ENCODE results near the gene CHRND.

GRCh38 chr2:232512602-232513001, 13.4 kb upstream of the CHRND start:
- TF ChIP-seq CTCF (tag by site-specific recombination; IDR thresholded peaks at IDR 0.05) (no peak), ZNF169 (tag by site-specific recombination; IDR thresholded peaks at IDR 0.05) (no peak), ZBTB26 (tag by site-specific recombination; optimal IDR thresholded peaks at IDR 0.05) (no peak), ZNF549 (tag by site-specific recombination; IDR thresholded peaks at IDR 0.05) (no peak), ZNF473 (tag by site-specific recombination; IDR thresholded peaks at IDR 0.05) (no peak)
